ENCODE measurements around the gene TIMM13. TPM values are rescaled to one million over a fixed set of nuclear protein-coding genes. Genes with fewer than 3 reads are reported as not detected.

Gene TIMM13
- total RNA-seq, 1 donor from 2014 or later: 55.0 TPM

DNA sequence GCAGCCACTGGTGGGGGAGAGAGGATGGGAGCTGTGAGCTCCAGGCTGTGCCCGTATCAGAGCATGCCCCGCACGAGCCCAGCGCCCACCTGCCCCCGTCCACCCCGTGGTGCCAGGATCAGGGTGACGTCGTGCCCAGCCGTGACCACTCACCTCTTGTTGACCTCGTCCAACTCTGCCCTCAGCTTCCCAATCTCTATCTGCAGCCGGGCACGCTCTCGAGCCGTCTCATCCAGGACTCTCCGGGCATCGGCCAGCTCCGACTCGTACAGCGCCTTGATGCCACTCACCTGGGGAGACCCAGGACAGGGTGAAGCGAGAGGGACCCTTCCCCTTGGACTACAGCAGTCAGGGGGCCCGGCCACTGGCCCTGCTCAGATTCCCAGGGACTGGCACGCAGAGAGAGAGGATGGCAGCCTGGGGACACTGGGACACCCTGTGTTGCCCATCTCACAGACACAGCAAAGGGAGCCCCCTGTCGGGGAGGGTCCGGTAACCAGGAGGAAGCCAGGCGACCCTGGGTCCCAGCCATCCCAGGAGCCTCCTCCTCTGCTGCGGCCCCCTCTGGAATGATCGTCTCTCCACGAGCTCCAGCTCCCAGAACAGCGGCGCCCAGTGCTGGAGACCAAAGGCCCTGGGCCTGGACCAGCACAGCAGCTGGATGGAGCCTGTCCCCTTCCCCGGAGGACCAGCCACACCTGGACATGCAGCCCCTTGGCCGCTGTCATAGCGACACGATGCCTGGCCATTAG lies 17.0 kb upstream of the TIMM13 start:
- H3K27ac ChIP-seq: no peak overlapping the region
- H3K9me3 ChIP-seq: no peaks in the 10 kb centered on the region
- no peaks in the 10 kb centered on the region for H3K4me1 ChIP-seq
- H3K27me3 ChIP-seq: no peaks in the 10 kb centered on the region
- intact Hi-C loops (cut with DNase I): no loop called here
- no peak overlapping the region for H3K4me3 ChIP-seq
- TF ChIP-seq, protein P1, sequence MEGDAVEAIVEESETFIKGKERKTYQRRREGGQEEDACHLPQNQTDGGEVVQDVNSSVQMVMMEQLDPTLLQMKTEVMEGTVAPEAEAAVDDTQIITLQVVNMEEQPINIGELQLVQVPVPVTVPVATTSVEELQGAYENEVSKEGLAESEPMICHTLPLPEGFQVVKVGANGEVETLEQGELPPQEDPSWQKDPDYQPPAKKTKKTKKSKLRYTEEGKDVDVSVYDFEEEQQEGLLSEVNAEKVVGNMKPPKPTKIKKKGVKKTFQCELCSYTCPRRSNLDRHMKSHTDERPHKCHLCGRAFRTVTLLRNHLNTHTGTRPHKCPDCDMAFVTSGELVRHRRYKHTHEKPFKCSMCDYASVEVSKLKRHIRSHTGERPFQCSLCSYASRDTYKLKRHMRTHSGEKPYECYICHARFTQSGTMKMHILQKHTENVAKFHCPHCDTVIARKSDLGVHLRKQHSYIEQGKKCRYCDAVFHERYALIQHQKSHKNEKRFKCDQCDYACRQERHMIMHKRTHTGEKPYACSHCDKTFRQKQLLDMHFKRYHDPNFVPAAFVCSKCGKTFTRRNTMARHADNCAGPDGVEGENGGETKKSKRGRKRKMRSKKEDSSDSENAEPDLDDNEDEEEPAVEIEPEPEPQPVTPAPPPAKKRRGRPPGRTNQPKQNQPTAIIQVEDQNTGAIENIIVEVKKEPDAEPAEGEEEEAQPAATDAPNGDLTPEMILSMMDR (IDR thresholded peaks at IDR 0.05): no peak
- no peak for DNase-seq (ENCODE audit: low spot score in 2 of 2)
- peaks cover 11 to 14% of the 10 kb centered on the region in 2 donors for H3K36me3 ChIP-seq

DNA sequence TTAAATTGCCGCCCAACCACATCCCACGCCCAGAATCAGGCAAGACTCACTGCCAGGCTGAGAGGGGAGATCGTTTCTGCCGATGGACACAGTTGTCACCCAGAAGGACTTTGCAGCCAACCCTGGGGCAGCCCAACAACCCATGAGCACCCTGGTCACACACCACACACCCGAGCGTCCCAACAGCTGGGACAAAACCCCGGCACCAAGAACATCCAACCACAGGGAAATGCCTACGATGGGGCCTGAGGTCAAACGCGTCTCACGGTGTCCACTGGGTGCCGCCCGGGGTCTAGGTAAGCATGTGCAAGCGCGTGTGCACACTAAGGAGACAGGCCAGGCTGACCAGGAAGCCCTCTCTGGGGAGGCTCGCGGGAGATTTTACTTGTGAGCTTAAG lies 16.4 kb upstream of the TIMM13 start:
- TF ChIP-seq, protein P1 (IDR thresholded peaks at IDR 0.05): no peak
- no peak for DNase-seq (ENCODE audit: low spot score in 2 of 2)
- intact Hi-C loops (cut with DNase I): no loop called here
- Histone ChIP-seq H3K9me3 (no peaks in the 10 kb centered on the region), H3K27me3 (no peaks in the 10 kb centered on the region), H3K4me1 (no peaks in the 10 kb centered on the region), H3K4me3 (no peak overlapping the region), H3K27ac (no peak overlapping the region), H3K36me3 (peaks cover 11 to 14% of the 10 kb centered on the region in 2 donors)

DNA sequence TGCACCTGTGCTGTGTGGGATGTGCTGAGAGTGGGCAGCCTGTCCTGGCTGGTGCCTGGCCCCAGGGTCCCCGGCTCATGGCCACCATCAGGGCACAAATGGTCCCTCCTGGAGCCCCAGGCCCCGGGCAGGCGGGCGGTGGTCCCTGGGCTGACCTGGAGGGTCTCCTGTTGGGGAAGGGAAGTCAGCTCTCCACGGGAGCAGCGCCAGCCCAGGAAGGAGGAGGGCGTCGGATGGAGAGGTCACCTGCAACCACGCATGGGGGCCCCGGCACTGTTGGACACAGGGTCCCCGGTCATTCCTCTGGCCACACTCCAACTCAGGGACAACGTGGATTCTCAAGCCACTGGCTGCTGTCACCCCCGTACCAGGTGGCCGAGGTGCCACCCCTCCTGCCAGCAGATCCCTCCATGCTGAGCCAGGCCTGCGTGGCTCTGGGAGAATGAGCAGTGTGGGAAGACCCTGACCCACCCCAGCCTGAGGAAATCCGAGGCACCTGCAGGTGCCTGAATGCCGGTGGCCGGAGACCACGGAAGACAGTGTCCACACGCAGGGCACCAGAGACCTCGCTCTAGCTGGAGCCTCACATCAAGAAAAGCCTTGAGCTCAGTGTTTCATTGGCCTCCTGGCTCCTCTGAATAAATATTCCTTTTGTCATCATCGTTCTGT lies 15.9 kb upstream of the TIMM13 start:
- intact Hi-C loops (cut with DNase I): no loop called here
- H3K27me3 ChIP-seq: no peaks in the 10 kb centered on the region
- H3K9me3 ChIP-seq: no peaks in the 10 kb centered on the region
- no peak for DNase-seq (ENCODE audit: low spot score in 2 of 2)
- no peaks in the 10 kb centered on the region for H3K4me1 ChIP-seq
- H3K27ac ChIP-seq: no peak overlapping the region
- H3K4me3 ChIP-seq: no peak overlapping the region
- TF ChIP-seq, protein P1 (IDR thresholded peaks at IDR 0.05): no peak
- H3K36me3 ChIP-seq: peaks cover 11 to 15% of the 10 kb centered on the region in 2 donors

DNA sequence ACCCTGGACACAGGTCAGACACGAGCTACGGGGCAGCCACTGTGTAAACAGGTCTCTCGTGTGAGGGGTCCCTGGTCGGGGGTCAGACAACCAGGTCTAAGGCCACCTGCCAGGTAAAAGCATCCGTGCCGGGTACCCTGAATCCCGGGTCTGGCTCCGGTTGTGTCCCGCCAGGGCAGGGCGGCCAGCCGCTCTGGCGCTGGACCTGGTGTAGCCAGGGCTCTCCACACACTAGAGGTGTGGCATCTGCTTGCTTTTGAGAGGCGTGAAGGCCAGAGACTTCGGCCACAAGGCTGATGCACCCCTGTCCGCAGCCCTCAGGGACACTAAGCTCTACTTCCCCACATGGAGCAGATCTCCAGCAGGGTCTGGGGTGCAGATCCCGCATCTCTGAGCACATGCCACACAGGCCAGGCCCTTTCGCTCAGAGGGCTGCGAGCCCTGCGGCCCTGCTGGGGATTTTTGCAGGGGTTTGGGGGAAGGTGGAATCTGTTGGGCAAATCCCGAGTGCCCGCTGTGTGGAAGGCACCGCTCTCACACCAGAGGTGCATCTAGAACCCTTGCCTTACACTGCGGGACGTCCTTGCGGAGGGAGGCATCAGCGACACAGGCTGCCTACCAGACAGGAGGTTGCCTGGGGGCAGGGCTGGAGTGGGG lies 13.8 kb upstream of the TIMM13 start:
- no peak for DNase-seq (ENCODE audit: low spot score in 2 of 2)
- TF ChIP-seq, protein P1 (IDR thresholded peaks at IDR 0.05): no peak
- peaks cover 21 to 29% of the 10 kb centered on the region in 2 donors for H3K36me3 ChIP-seq
- no peaks in the 10 kb centered on the region for H3K27me3 ChIP-seq
- no peak overlapping the region for H3K4me3 ChIP-seq
- no peaks in the 10 kb centered on the region for H3K4me1 ChIP-seq
- H3K27ac ChIP-seq: no peak overlapping the region
- H3K9me3 ChIP-seq: no peaks in the 10 kb centered on the region
- intact Hi-C loops (cut with DNase I): no loop called here

DNA sequence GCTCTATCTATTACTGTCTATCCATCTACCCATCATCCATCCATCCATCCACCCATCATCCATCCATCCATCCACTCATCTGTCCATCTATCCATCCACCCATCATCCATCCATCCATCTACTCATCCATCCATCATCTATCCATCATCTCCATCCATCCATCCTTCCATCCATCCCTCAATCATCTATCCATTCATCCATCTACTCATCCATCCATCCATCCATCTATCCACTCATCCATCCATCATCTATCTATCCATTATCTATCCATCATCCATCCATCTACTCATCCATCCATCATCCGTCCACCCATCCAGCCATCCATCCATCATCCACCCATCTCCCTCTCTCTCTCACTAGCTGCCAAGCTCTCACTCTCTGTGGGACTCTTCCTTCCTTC lies 13.1 kb upstream of the TIMM13 start:
- H3K9me3 ChIP-seq: no peaks in the 10 kb centered on the region
- H3K4me1 ChIP-seq: no peaks in the 10 kb centered on the region
- no peak for DNase-seq (ENCODE audit: low spot score in 2 of 2)
- no peak overlapping the region for H3K4me3 ChIP-seq
- peaks cover 21 to 29% of the 10 kb centered on the region in 2 donors for H3K36me3 ChIP-seq
- H3K27me3 ChIP-seq: no peaks in the 10 kb centered on the region
- intact Hi-C loops (cut with DNase I): no loop called here
- no peak overlapping the region for H3K27ac ChIP-seq
- TF ChIP-seq, protein P1 (IDR thresholded peaks at IDR 0.05): no peak

All from ascending aorta (tissue), 2 donors.